Stimulated activated CD8-positive, alpha-beta memory T cell treated with anti-CD3 and anti-CD28 coated beads, Interleukin-4, amount 100 ng/mL, for 1 hour (primary cell): ENCODE measurements around the gene HM13.
"Not testable (repeated sequence)": the region's sequence is repeated elsewhere in the genome, so short reads cannot be mapped to it uniquely, and the experiment has no call there.

Source experiments
- DNase-seq, 2 donors: peaks; one replicate each; pipeline ENCODE4 v3.0.0-alpha.2; 2020; ENCODE audit warnings: low read depth in 2 of 2, low spot score in 1 of 2

HM13 gene

GRCh38 chr20:31606804-31607639, 92.8 kb downstream of the HM13 start:
- no peak for DNase-seq

- DNase-seq = no peak
These were observed 93.5 kb downstream of the HM13 start for GRCh38 chr20:31607640-31608250.

GRCh38 chr20:31608251-31608945, 94.2 kb downstream of the HM13 start:
- no peak for DNase-seq

GRCh38 chr20:31612271-31612640, 98.0 kb downstream of the HM13 start:
- DNase-seq = not testable (repeated sequence)

- DNase-seq = no peak
These were observed 101.2 kb downstream of the HM13 start for GRCh38 chr20:31615416-31615815.

GRCh38 chr20:31617432-31618104, 103.3 kb downstream of the HM13 start:
- DNase-seq = no peak
